ENCODE data around the gene THAP5. TPM values are rescaled to one million over a fixed set of nuclear protein-coding genes. Genes with fewer than 3 reads are reported as not detected.

Gene THAP5
- total RNA-seq, 1 donor from 2014 or later, result 24.0 TPM

- Mint-ChIP-seq H3K36me3 (no peaks in the 10 kb centered on the region), H3K27me3 (no peaks in the 10 kb centered on the region), H3K9me3 (no peaks in the 10 kb centered on the region), H3K27ac (no peak overlapping the region), H3K4me3 (no peak overlapping the region), H3K4me1 (ENCODE audit: unreplicated experiment) (peaks cover 4% of the 10 kb centered on the region)
- DNase-seq (ENCODE audit: extremely low spot score, unreplicated experiment), result no peak
- no peak for TF ChIP-seq CTCF (conservative IDR thresholded peaks at IDR 0.05)
These were observed 21.1 kb upstream of the THAP5 start for GRCh38 chr7:108590606-108591005.

- H3K4me3 Mint-ChIP-seq, result no peak overlapping the region
- DNase-seq (ENCODE audit: extremely low spot score, unreplicated experiment), result no peak
- no peaks in the 10 kb centered on the region for H3K9me3 Mint-ChIP-seq
- H3K27ac Mint-ChIP-seq, result no peak overlapping the region
- H3K36me3 Mint-ChIP-seq, result no peaks in the 10 kb centered on the region
- TF ChIP-seq CTCF (conservative IDR thresholded peaks at IDR 0.05), result no peak
- H3K27me3 Mint-ChIP-seq, result no peaks in the 10 kb centered on the region
- H3K4me1 Mint-ChIP-seq (ENCODE audit: unreplicated experiment), result peaks cover 4% of the 10 kb centered on the region
These were observed 20.4 kb upstream of the THAP5 start for GRCh38 chr7:108589874-108590273.

GRCh38 chr7:108589199-108589598 is 19.7 kb upstream of the THAP5 start:
- no peaks in the 10 kb centered on the region for H3K9me3 Mint-ChIP-seq
- no peak overlapping the region for H3K4me3 Mint-ChIP-seq
- no peak overlapping the region for H3K27ac Mint-ChIP-seq
- TF ChIP-seq CTCF (conservative IDR thresholded peaks at IDR 0.05), result no peak
- H3K36me3 Mint-ChIP-seq, result no peaks in the 10 kb centered on the region
- H3K27me3 Mint-ChIP-seq, result no peaks in the 10 kb centered on the region
- peaks cover 4% of the 10 kb centered on the region for H3K4me1 Mint-ChIP-seq (ENCODE audit: unreplicated experiment)
- no peak for DNase-seq (ENCODE audit: extremely low spot score, unreplicated experiment)

DNA sequence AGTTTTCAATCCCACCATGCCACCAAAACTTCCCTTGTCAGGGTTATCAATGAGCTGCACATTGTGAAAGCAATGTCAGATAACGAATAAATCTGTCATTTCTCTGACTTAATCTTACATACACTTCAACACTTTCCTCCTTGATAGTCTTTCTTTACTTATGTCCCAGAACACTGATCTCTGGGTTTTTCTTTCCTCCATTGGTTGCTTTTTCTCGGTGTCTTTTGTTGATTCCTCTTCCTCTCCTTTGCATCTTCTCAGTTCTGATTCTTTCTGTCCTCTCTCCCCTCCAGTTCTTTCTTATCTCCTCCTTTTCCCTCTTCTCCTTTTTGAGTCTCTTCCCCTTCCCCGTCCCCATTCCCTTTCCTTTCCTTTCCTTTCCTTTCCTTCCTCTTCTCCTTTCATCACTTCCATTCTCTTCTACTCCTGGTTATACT is 16.8 kb upstream of the THAP5 start:
- DNase-seq (ENCODE audit: extremely low spot score, unreplicated experiment), result no peak
- Mint-ChIP-seq H3K4me3 (no peak overlapping the region), H3K27me3 (no peaks in the 10 kb centered on the region), H3K9me3 (no peaks in the 10 kb centered on the region), H3K36me3 (no peaks in the 10 kb centered on the region), H3K27ac (no peak overlapping the region), H3K4me1 (ENCODE audit: unreplicated experiment) (peaks cover 8% of the 10 kb centered on the region)
- TF ChIP-seq CTCF (conservative IDR thresholded peaks at IDR 0.05), result no peak

DNA sequence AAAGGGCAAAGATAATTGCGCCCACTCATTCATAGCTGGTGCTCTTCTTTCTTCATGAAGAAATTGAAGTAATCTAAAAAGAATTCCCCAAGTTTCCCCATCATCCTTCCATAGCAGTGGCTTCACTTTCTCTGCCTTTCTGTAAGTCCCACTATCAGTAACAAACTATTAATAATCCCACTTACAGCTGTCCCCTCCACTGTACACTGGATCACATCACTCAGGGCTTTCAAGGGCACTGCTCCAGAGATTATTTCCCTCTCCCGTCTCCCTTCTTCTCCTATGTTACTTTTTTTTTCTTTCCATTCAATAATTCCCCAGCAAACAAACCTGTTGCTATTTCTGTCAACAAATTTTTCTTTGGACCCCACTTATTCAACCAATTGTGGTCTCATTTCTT is 16.3 kb upstream of the THAP5 start:
- H3K36me3 Mint-ChIP-seq, result no peaks in the 10 kb centered on the region
- no peaks in the 10 kb centered on the region for H3K9me3 Mint-ChIP-seq
- no peak for DNase-seq (ENCODE audit: extremely low spot score, unreplicated experiment)
- no peak overlapping the region for H3K4me3 Mint-ChIP-seq
- H3K27me3 Mint-ChIP-seq, result no peaks in the 10 kb centered on the region
- peaks cover 8% of the 10 kb centered on the region for H3K4me1 Mint-ChIP-seq (ENCODE audit: unreplicated experiment)
- TF ChIP-seq CTCF (conservative IDR thresholded peaks at IDR 0.05), result no peak
- H3K27ac Mint-ChIP-seq, result no peak overlapping the region

GRCh38 chr7:108584211-108584610 is 14.7 kb upstream of the THAP5 start:
- no peaks in the 10 kb centered on the region for H3K36me3 Mint-ChIP-seq
- no peaks in the 10 kb centered on the region for H3K27me3 Mint-ChIP-seq
- no peak overlapping the region for H3K27ac Mint-ChIP-seq
- H3K4me3 Mint-ChIP-seq, result no peak overlapping the region
- DNase-seq (ENCODE audit: extremely low spot score, unreplicated experiment), result no peak
- no peak for TF ChIP-seq CTCF (conservative IDR thresholded peaks at IDR 0.05)
- H3K4me1 Mint-ChIP-seq (ENCODE audit: unreplicated experiment), result peaks cover 4% of the 10 kb centered on the region
- H3K9me3 Mint-ChIP-seq, result no peaks in the 10 kb centered on the region

Data from type B pancreatic cell (in vitro differentiated cells).